Neural cell (in vitro differentiated cells): ENCODE data around the gene BNIPL. TPM values are rescaled to one million over a fixed set of nuclear protein-coding genes. Genes with fewer than 3 reads are reported as not detected.

ENCODE experiments used
- H2AFZ ChIP-seq: fragments of 200-600, 300-800 bp; sonication (generic), shearing (Covaris generic); 2 replicates; pipeline ENCODE4 v1.6.0; 2014; ENCODE audit warnings: low read depth, mild to moderate bottlenecking, antibody characterized with exemption, low read length, moderate library complexity
- H3F3A ChIP-seq: fragments of 200-600 bp; shearing (Covaris generic); 2 replicates; pipeline ENCODE4 v1.6.1; 2016; ENCODE audit warnings: mild to moderate bottlenecking, moderate library complexity, mixed read lengths, antibody characterized with exemption, low read length; ENCODE audit not compliant: insufficient read depth, poor library complexity, severe bottlenecking
- H3K27ac ChIP-seq: fragments of 200-600, 300-800 bp; sonication (generic), shearing (Covaris generic); 2 replicates; pipeline ENCODE4 v1.5.1; 2014; ENCODE audit warnings: mild to moderate bottlenecking, low read length, moderate library complexity
- H3K27me3 ChIP-seq: fragments of 300-800, 200-600 bp; sonication (generic), shearing (Covaris generic); 2 replicates; pipeline ENCODE4 v1.6.0; 2014; ENCODE audit warnings: mild to moderate bottlenecking, low read depth, low read length, moderate library complexity; ENCODE audit not compliant: insufficient read depth
- H3K36me3 ChIP-seq: fragments of 300-800, 200-600 bp; sonication (generic), shearing (Covaris generic); 2 replicates; pipeline ENCODE4 v1.5.1; 2014; ENCODE audit warnings: mild to moderate bottlenecking, antibody characterized with exemption, low read length, moderate library complexity; ENCODE audit not compliant: insufficient read depth
- H3K4me2 ChIP-seq: fragments of 300-800, 200-600 bp; sonication (generic), shearing (Covaris generic); 2 replicates; pipeline ENCODE4 v1.6.0; 2014; ENCODE audit warnings: mild to moderate bottlenecking, low read length
- H3K4me3 ChIP-seq: fragments of 300-800, 200-600 bp; sonication (generic), shearing (Covaris generic); 2 replicates; pipeline ENCODE4 v1.5.1; 2014; ENCODE audit warnings: mild to moderate bottlenecking, low read length, moderate library complexity
- H3K79me2 ChIP-seq: fragments of 200-600 bp; shearing (Covaris generic); replicated peaks from 2 replicates; pipeline ENCODE4 v1.6.0; 2014; ENCODE audit warnings: mild to moderate bottlenecking, low read length, moderate library complexity; ENCODE audit not compliant: insufficient read depth
- H3K9ac ChIP-seq: fragments of 300-800, 200-600 bp; sonication (generic), shearing (Covaris generic); 2 replicates; pipeline ENCODE4 v1.6.1; 2016; ENCODE audit warnings: mild to moderate bottlenecking, low read length, mixed read lengths
- H3K9me2 ChIP-seq: fragments of 200-600 bp; shearing (Covaris generic); 2 replicates; pipeline ENCODE4 v1.6.1; 2016; ENCODE audit warnings: mild to moderate bottlenecking, low read length, mixed read lengths; ENCODE audit not compliant: insufficient read depth
- H3K9me3 ChIP-seq: fragments of 200-600, 300-800 bp; sonication (generic), shearing (Covaris generic); 2 replicates; pipeline ENCODE4 v1.6.1; 2016; ENCODE audit warnings: mild to moderate bottlenecking, mixed run types, low read length, moderate library complexity, mixed read lengths
- H4K20me1 ChIP-seq: fragments of 200-600 bp; shearing (Covaris generic); 2 replicates; pipeline ENCODE4 v1.6.1; 2016; ENCODE audit warnings: mild to moderate bottlenecking, mixed run types; ENCODE audit not compliant: insufficient read depth
- EP300 ChIP-seq: fragments of 450-650 bp; conservative IDR thresholded peaks from 2 replicates; pipeline ENCODE4 v1.6.1; 2014; ENCODE audit warnings: antibody characterized with exemption, mild to moderate bottlenecking, moderate library complexity; ENCODE audit not compliant: poor library complexity, severe bottlenecking
- EZH2 ChIP-seq: fragments of 200-600, 300-800 bp; shearing (Covaris generic), sonication (generic); IDR thresholded peaks from 2 replicates; pipeline ENCODE4 v1.6.1; 2014; ENCODE audit warnings: antibody characterized with exemption, low read length, borderline replicate concordance, mild to moderate bottlenecking; ENCODE audit not compliant: insufficient read depth, poor library complexity, severe bottlenecking
- MXI1 ChIP-seq: fragments of 450-650 bp; conservative IDR thresholded peaks from 2 replicates; pipeline ENCODE4 v1.6.1; 2014; ENCODE audit warnings: antibody characterized with exemption, mild to moderate bottlenecking; ENCODE audit not compliant: poor library complexity, severe bottlenecking
- POLR2AphosphoS5 ChIP-seq: IDR thresholded peaks from 2 replicates; pipeline ENCODE4 v1.6.1; 2012
- RAD21 ChIP-seq: fragments of 450-650 bp; conservative IDR thresholded peaks from 2 replicates; pipeline ENCODE4 v1.6.1; 2014; ENCODE audit warnings: antibody characterized with exemption, mild to moderate bottlenecking, moderate library complexity
- SMC3 ChIP-seq: fragments of 450-650 bp; conservative IDR thresholded peaks from 2 replicates; pipeline ENCODE4 v1.6.1; 2014; ENCODE audit warnings: antibody characterized with exemption, mild to moderate bottlenecking, moderate library complexity; ENCODE audit not compliant: poor library complexity
- TAF1 ChIP-seq: IDR thresholded peaks from 2 replicates; pipeline ENCODE4 v1.6.1; 2012; ENCODE audit warnings: low read depth
- polyA plus RNA-seq: library from polyadenylated mRNA; depleted of rRNA; stranded (reverse); fragments of >200 nt; gene quantifications from 2 replicates; pipeline ENCODE4 v1.2.3, GENCODE V29; 2014
- TF ChIP-seq, protein P1 (sequence below): fragments of 450-650 bp; IDR thresholded peaks from 2 replicates; pipeline ENCODE4 v1.5.1; 2014; ENCODE audit warnings: antibody characterized with exemption, mild to moderate bottlenecking, moderate library complexity; ENCODE audit not compliant: poor library complexity, severe bottlenecking
- TF ChIP-seq, protein P2 (sequence below): IDR thresholded peaks from 2 replicates; pipeline ENCODE4 v1.6.1; 2012; ENCODE audit warnings: borderline replicate concordance

The BNIPL gene
- polyA plus RNA-seq, 1 donor from 2014 or later, result 0.33 TPM

DNA sequence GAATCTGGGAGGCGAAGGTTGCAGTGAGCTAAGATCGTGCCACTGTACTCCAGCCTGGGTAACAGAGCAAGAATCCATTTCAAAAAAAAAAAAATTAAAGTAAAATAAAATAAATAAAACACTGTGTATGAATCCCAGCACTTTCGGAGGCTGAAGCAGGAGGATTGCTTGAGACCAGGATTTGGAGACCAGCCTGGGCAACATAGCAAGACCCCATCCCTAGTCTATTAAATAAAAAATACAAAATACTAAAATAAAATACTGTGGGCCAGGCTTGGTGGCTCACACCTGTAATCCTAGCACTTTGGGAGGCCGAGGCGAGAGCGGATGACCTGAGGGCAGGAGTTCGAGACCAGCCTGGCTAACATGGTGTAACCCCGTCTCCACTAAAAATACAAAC lies 4.2 kb upstream of the BNIPL start:
- H3K27me3 ChIP-seq, result no peaks in the 10 kb centered on the region
- no peaks in the 10 kb centered on the region for H3F3A ChIP-seq
- no peak overlapping the region for H3K9ac ChIP-seq
- TF ChIP-seq, protein P1, sequence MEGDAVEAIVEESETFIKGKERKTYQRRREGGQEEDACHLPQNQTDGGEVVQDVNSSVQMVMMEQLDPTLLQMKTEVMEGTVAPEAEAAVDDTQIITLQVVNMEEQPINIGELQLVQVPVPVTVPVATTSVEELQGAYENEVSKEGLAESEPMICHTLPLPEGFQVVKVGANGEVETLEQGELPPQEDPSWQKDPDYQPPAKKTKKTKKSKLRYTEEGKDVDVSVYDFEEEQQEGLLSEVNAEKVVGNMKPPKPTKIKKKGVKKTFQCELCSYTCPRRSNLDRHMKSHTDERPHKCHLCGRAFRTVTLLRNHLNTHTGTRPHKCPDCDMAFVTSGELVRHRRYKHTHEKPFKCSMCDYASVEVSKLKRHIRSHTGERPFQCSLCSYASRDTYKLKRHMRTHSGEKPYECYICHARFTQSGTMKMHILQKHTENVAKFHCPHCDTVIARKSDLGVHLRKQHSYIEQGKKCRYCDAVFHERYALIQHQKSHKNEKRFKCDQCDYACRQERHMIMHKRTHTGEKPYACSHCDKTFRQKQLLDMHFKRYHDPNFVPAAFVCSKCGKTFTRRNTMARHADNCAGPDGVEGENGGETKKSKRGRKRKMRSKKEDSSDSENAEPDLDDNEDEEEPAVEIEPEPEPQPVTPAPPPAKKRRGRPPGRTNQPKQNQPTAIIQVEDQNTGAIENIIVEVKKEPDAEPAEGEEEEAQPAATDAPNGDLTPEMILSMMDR, result no peak
- TF ChIP-seq EP300, result no peak
- no peak for TF ChIP-seq EZH2
- TF ChIP-seq TAF1, result no peak
- TF ChIP-seq MXI1, result no peak
- TF ChIP-seq, protein P2, sequence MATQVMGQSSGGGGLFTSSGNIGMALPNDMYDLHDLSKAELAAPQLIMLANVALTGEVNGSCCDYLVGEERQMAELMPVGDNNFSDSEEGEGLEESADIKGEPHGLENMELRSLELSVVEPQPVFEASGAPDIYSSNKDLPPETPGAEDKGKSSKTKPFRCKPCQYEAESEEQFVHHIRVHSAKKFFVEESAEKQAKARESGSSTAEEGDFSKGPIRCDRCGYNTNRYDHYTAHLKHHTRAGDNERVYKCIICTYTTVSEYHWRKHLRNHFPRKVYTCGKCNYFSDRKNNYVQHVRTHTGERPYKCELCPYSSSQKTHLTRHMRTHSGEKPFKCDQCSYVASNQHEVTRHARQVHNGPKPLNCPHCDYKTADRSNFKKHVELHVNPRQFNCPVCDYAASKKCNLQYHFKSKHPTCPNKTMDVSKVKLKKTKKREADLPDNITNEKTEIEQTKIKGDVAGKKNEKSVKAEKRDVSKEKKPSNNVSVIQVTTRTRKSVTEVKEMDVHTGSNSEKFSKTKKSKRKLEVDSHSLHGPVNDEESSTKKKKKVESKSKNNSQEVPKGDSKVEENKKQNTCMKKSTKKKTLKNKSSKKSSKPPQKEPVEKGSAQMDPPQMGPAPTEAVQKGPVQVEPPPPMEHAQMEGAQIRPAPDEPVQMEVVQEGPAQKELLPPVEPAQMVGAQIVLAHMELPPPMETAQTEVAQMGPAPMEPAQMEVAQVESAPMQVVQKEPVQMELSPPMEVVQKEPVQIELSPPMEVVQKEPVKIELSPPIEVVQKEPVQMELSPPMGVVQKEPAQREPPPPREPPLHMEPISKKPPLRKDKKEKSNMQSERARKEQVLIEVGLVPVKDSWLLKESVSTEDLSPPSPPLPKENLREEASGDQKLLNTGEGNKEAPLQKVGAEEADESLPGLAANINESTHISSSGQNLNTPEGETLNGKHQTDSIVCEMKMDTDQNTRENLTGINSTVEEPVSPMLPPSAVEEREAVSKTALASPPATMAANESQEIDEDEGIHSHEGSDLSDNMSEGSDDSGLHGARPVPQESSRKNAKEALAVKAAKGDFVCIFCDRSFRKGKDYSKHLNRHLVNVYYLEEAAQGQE, result no peak
- TF ChIP-seq RAD21, result no peak
- TF ChIP-seq SMC3, result no peak
- no peak for TF ChIP-seq POLR2AphosphoS5
- no peaks in the 10 kb centered on the region for H3K79me2 ChIP-seq
- no peak overlapping the region for H3K4me2 ChIP-seq
- H3K27ac ChIP-seq, result no peak overlapping the region
- no peaks in the 10 kb centered on the region for H3K36me3 ChIP-seq
- H2AFZ ChIP-seq, result no peak overlapping the region
- no peaks in the 10 kb centered on the region for H3K9me3 ChIP-seq
- no peaks in the 10 kb centered on the region for H3K9me2 ChIP-seq
- no peaks in the 10 kb centered on the region for H4K20me1 ChIP-seq
- H3K4me3 ChIP-seq, result no peak overlapping the region

GRCh38 chr1:151035167-151035566 lies 1.2 kb upstream of the BNIPL start:
- TF ChIP-seq SMC3 (no peak), POLR2AphosphoS5 (no peak), MXI1 (no peak), EZH2 (no peak), RAD21 (no peak), TAF1 (no peak), EP300 (no peak)
- TF ChIP-seq, protein P1, result no peak
- TF ChIP-seq, protein P2, result no peak
- Histone ChIP-seq H3K36me3 (no peaks in the 10 kb centered on the region), H3K27me3 (no peaks in the 10 kb centered on the region), H3K27ac (no peak overlapping the region), H2AFZ (no peak overlapping the region), H3K9ac (no peak overlapping the region), H4K20me1 (no peaks in the 10 kb centered on the region), H3K79me2 (no peaks in the 10 kb centered on the region), H3F3A (no peaks in the 10 kb centered on the region), H3K4me3 (no peak overlapping the region), H3K9me3 (no peaks in the 10 kb centered on the region), H3K9me2 (no peaks in the 10 kb centered on the region), H3K4me2 (no peak overlapping the region)
